ENCODE data around the gene DAAM1. TPM values are rescaled to one million over a fixed set of nuclear protein-coding genes. Genes with fewer than 3 reads are reported as not detected.
A peak's percentile ranks its signal among the peaks of the same experiment; 100 is the strongest.

DAAM1 gene
- total RNA-seq, 1 donor from 2014 or later = 38.0 TPM

DNA sequence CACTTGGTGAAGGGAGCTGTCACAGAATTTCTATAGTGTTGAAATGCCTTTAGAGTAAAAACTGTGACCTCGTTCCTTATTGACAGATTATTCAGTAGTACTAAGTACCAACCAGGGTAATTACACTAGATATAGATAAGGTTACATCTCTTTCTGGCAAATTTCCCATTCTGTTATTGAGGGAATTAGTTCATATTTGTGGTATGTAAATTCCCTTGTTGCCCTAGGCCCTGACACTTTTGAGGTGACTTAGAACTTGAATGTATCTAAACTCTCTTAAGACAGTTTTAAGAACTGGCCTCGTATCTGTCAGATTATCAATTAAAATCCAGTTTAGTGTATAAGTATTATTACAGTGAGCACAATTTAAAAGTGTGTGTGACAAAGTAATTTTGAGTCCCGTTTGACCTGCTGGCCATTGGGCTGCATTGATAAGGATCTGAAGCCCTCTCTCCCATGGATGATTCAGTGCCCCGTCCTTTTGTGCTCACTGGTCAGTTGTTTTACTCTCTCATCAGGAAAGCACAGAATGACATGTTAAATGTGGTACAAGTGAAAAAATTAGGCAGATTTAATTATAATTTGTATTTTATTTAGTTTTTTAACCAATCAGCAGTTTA lies 153.5 kb downstream of the DAAM1 start:
- FAIRE-seq = no peak
- DNase-seq (ENCODE audit: low read depth) = no peak
- TF ChIP-seq, protein P1, sequence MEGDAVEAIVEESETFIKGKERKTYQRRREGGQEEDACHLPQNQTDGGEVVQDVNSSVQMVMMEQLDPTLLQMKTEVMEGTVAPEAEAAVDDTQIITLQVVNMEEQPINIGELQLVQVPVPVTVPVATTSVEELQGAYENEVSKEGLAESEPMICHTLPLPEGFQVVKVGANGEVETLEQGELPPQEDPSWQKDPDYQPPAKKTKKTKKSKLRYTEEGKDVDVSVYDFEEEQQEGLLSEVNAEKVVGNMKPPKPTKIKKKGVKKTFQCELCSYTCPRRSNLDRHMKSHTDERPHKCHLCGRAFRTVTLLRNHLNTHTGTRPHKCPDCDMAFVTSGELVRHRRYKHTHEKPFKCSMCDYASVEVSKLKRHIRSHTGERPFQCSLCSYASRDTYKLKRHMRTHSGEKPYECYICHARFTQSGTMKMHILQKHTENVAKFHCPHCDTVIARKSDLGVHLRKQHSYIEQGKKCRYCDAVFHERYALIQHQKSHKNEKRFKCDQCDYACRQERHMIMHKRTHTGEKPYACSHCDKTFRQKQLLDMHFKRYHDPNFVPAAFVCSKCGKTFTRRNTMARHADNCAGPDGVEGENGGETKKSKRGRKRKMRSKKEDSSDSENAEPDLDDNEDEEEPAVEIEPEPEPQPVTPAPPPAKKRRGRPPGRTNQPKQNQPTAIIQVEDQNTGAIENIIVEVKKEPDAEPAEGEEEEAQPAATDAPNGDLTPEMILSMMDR (IDR thresholded peaks at IDR 0.05; ENCODE audit: insufficient read depth, low read depth, low read length) = no peak
- TF ChIP-seq EZH2 (IDR thresholded peaks at IDR 0.05; ENCODE audit: insufficient read depth, low read length) = no peak
- H3K9me3 ChIP-seq (ENCODE audit: insufficient read depth, low read depth, low read length) = no peaks in the 10 kb centered on the region
- no peak overlapping the region for H3K4me2 ChIP-seq (ENCODE audit: low read length)
- no peak overlapping the region for H3K27ac ChIP-seq (ENCODE audit: low read depth, low read length)
- Mint-ChIP-seq H3K27me3 (ENCODE audit: low read depth, unreplicated experiment) (no peaks in the 10 kb centered on the region), H3K9me3 (ENCODE audit: unreplicated experiment) (no peaks in the 10 kb centered on the region), H3K4me3 (ENCODE audit: unreplicated experiment) (no peak overlapping the region), H3K36me3 (ENCODE audit: low read depth, unreplicated experiment) (peaks cover 15% of the 10 kb centered on the region), H3K27ac (ENCODE audit: unreplicated experiment) (no peak overlapping the region), H3K4me1 (ENCODE audit: low read depth, unreplicated experiment) (peaks cover 44% of the 10 kb centered on the region)
- H3K4me3 ChIP-seq (ENCODE audit: insufficient read depth, low read depth, low read length) = no peak overlapping the region
- no peaks in the 10 kb centered on the region for H3K79me2 ChIP-seq (ENCODE audit: insufficient read depth, low read length)
- peaks cover 26% of the 10 kb centered on the region for H3K4me1 ChIP-seq (ENCODE audit: insufficient read depth, low read length)
- H3K9ac ChIP-seq (ENCODE audit: low read length) = no peak overlapping the region
- H3K36me3 ChIP-seq (ENCODE audit: insufficient read depth, low read length) = peaks cover 3% of the 10 kb centered on the region
- no peaks in the 10 kb centered on the region for H3K27me3 ChIP-seq (ENCODE audit: insufficient read depth, low read length)
- H2AFZ ChIP-seq (ENCODE audit: low read depth, low read length) = peak overlapping the region; percentile 26
- no peaks in the 10 kb centered on the region for H4K20me1 ChIP-seq (ENCODE audit: insufficient read depth, low read length)

DNA sequence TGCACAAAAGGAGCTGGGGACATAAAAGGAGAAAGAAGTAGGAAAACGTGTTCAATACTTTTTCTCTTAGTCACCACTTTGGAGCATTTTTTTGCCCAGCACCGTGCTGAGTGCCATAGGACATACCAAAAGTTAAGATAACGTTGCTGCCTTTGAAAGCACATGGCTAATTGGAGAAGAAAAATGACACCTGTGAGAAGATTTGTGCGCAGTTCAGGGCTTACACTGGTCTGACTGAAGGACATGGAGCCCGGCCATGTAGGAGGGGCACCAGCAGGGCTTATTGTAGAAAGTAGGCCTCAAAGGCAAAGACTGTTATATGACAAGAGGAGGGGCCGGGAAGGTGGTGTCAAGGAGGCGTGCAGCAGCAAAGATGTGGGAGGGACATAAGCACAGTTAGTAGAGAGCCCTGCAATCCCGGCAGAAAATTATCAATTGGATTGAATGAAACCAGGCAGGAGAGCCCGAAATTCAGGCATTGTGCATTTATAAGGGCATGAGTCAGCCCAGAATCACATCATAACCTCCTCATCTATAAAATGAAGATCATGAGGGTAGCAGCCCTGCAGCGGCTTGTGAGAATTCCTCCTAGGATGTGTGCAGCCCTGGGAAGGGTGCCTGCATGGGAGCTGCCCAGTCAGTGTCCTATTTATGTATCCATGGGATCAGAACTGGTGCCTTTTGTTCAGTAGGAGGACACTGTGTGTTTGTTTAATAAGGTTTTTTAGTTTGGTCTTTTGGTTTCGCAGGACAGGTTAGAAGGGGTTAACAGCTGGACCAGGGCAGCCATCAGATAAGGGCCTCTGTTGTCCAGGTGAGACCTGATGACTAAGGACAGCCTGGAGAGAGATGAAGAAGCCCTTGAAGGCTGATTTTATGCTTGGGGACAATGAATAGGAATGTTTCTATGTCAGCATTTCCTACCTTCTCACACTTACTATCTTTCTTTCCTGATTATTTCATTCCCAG lies 154.3 kb downstream of the DAAM1 start:
- Histone ChIP-seq H3K27me3 (ENCODE audit: insufficient read depth, low read length) (no peaks in the 10 kb centered on the region), H3K9ac (ENCODE audit: low read length) (no peak overlapping the region), H3K27ac (ENCODE audit: low read depth, low read length) (peak overlapping the region; percentile 41), H3K4me1 (ENCODE audit: insufficient read depth, low read length) (peaks cover 21% of the 10 kb centered on the region), H3K36me3 (ENCODE audit: insufficient read depth, low read length) (no peaks in the 10 kb centered on the region), H3K4me2 (ENCODE audit: low read length) (peak overlapping the region; percentile 40), H3K79me2 (ENCODE audit: insufficient read depth, low read length) (no peaks in the 10 kb centered on the region), H2AFZ (ENCODE audit: low read depth, low read length) (peak overlapping the region; percentile 26), H3K9me3 (ENCODE audit: insufficient read depth, low read depth, low read length) (no peaks in the 10 kb centered on the region), H4K20me1 (ENCODE audit: insufficient read depth, low read length) (no peaks in the 10 kb centered on the region), H3K4me3 (ENCODE audit: insufficient read depth, low read depth, low read length) (no peak overlapping the region)
- Mint-ChIP-seq H3K4me1 (ENCODE audit: low read depth, unreplicated experiment) (peaks cover 47% of the 10 kb centered on the region), H3K27ac (ENCODE audit: unreplicated experiment) (peak overlapping the region; percentile 49), H3K9me3 (ENCODE audit: unreplicated experiment) (no peaks in the 10 kb centered on the region), H3K4me3 (ENCODE audit: unreplicated experiment) (no peak overlapping the region), H3K27me3 (ENCODE audit: low read depth, unreplicated experiment) (no peaks in the 10 kb centered on the region), H3K36me3 (ENCODE audit: low read depth, unreplicated experiment) (peaks cover 15% of the 10 kb centered on the region)
- no peak for FAIRE-seq
- no peak for TF ChIP-seq EZH2 (IDR thresholded peaks at IDR 0.05; ENCODE audit: insufficient read depth, low read length)
- TF ChIP-seq, protein P1 (IDR thresholded peaks at IDR 0.05; ENCODE audit: insufficient read depth, low read depth, low read length) = no peak
- peak; percentile 72 for DNase-seq (ENCODE audit: low read depth)

Measured in astrocyte (in vitro differentiated cells and primary cell).